Stromal cell of bone marrow (primary cell): ENCODE data around the gene ARHGAP45.

Experiments
- DNase-seq: peaks from one replicate; pipeline ENCODE4 v3.0.0-alpha.2; 2012; ENCODE audit warnings: low read depth

Gene ARHGAP45

GRCh38 chr19:1070931-1071791 lies 4.2 kb downstream of the ARHGAP45 start:
- DNase-seq = no peak

- DNase-seq = no peak
Measured at GRCh38 chr19:1072371-1073015, 5.5 kb downstream of the ARHGAP45 start.

- DNase-seq = no peak
Measured at GRCh38 chr19:1073063-1073955, 6.3 kb downstream of the ARHGAP45 start.

- DNase-seq = no peak
Measured at GRCh38 chr19:1073956-1074517, 7.1 kb downstream of the ARHGAP45 start.

GRCh38 chr19:1074544-1075283 lies 7.7 kb downstream of the ARHGAP45 start:
- no peak for DNase-seq

GRCh38 chr19:1076046-1076386 lies 9.0 kb downstream of the ARHGAP45 start:
- DNase-seq = no peak

- DNase-seq = no peak
Measured at GRCh38 chr19:1076951-1077350, 10.0 kb downstream of the ARHGAP45 start.

- no peak for DNase-seq
Measured at GRCh38 chr19:1079566-1080111, 12.7 kb downstream of the ARHGAP45 start.

GRCh38 chr19:1080360-1081161 lies 13.6 kb downstream of the ARHGAP45 start:
- DNase-seq = no peak

- DNase-seq = no peak
Measured at GRCh38 chr19:1081301-1082164, 14.6 kb downstream of the ARHGAP45 start.

GRCh38 chr19:1082165-1082927 lies 15.4 kb downstream of the ARHGAP45 start:
- DNase-seq = no peak

GRCh38 chr19:1082928-1083816 lies 16.2 kb downstream of the ARHGAP45 start:
- no peak for DNase-seq

GRCh38 chr19:1084024-1084868 lies 17.3 kb downstream of the ARHGAP45 start:
- no peak for DNase-seq

GRCh38 chr19:1085053-1085658 lies 18.2 kb downstream of the ARHGAP45 start:
- DNase-seq = no peak

- no peak for DNase-seq
Measured at GRCh38 chr19:1085676-1086442, 18.9 kb downstream of the ARHGAP45 start.
